Astrocyte (in vitro differentiated cells and primary cell): ENCODE results near the gene CERS6. TPM values are rescaled to one million over a fixed set of nuclear protein-coding genes. Genes with fewer than 3 reads are reported as not detected.

Experiments
- DNase-seq: peaks from one replicate; pipeline ENCODE4 v3.0.0-alpha.2; 2010; ENCODE audit warnings: low read depth
- FAIRE-seq: peaks from 2 replicates; lab custom pipeline; 2011; peaks lifted over from hg19 to GRCh38; lab: Jason Lieb, UNC
- H2AFZ ChIP-seq: 2 replicates; pipeline ENCODE4 v1.6.0; 2012; ENCODE audit warnings: low read depth, low read length, inconsistent platforms
- H3K27ac ChIP-seq: 2 replicates; pipeline ENCODE4 v1.5.1; 2011; ENCODE audit warnings: low read depth, low read length, inconsistent platforms
- H3K27me3 ChIP-seq: 2 replicates; pipeline ENCODE4 v1.6.0; 2011; ENCODE audit warnings: low read length, inconsistent platforms; ENCODE audit not compliant: insufficient read depth
- H3K36me3 ChIP-seq: 2 replicates; pipeline ENCODE4 v1.5.1; 2011; ENCODE audit warnings: low read length, inconsistent platforms; ENCODE audit not compliant: insufficient read depth
- H3K4me1 ChIP-seq: 2 replicates; pipeline ENCODE4 v1.5.1; 2011; ENCODE audit warnings: low read length, inconsistent platforms; ENCODE audit not compliant: insufficient read depth
- H3K4me2 ChIP-seq: 2 replicates; pipeline ENCODE4 v1.6.0; 2012; ENCODE audit warnings: low read length, inconsistent platforms
- H3K4me3 ChIP-seq: 2 replicates; pipeline ENCODE4 v1.5.1; 2011; ENCODE audit warnings: low read depth, mild to moderate bottlenecking, low read length, inconsistent platforms; ENCODE audit not compliant: insufficient read depth
- H3K79me2 ChIP-seq: 2 replicates; pipeline ENCODE4 v1.6.0; 2012; ENCODE audit warnings: mild to moderate bottlenecking, low read length, inconsistent platforms; ENCODE audit not compliant: insufficient read depth
- H3K9ac ChIP-seq: 2 replicates; pipeline ENCODE4 v1.6.0; 2012; ENCODE audit warnings: mild to moderate bottlenecking, low read length, inconsistent platforms
- H3K9me3 ChIP-seq: 2 replicates; pipeline ENCODE4 v1.5.1; 2012; ENCODE audit warnings: low read depth, mild to moderate bottlenecking, low read length, inconsistent platforms; ENCODE audit not compliant: insufficient read depth
- H4K20me1 ChIP-seq: 2 replicates; pipeline ENCODE4 v1.6.0; 2012; ENCODE audit warnings: low read length, inconsistent platforms; ENCODE audit not compliant: insufficient read depth
- H3K27ac Mint-ChIP-seq: one replicate; pipeline ENCODE4 v1.8.0; 2021; ENCODE audit warnings: mild to moderate bottlenecking, mixed read lengths; ENCODE audit not compliant: unreplicated experiment
- H3K27me3 Mint-ChIP-seq: one replicate; pipeline ENCODE4 v1.8.0; 2021; ENCODE audit warnings: low read depth, mixed read lengths; ENCODE audit not compliant: unreplicated experiment
- H3K36me3 Mint-ChIP-seq: one replicate; pipeline ENCODE4 v1.8.0; 2021; ENCODE audit warnings: low read depth, mixed read lengths; ENCODE audit not compliant: unreplicated experiment
- H3K4me1 Mint-ChIP-seq: one replicate; pipeline ENCODE4 v1.8.0; 2021; ENCODE audit warnings: low read depth, mixed read lengths; ENCODE audit not compliant: unreplicated experiment
- H3K4me3 Mint-ChIP-seq: one replicate; pipeline ENCODE4 v1.8.0; 2021; ENCODE audit warnings: mild to moderate bottlenecking, moderate library complexity, mixed read lengths; ENCODE audit not compliant: unreplicated experiment
- H3K9me3 Mint-ChIP-seq: one replicate; pipeline ENCODE4 v1.8.0; 2021; ENCODE audit warnings: mild to moderate bottlenecking, mixed read lengths; ENCODE audit not compliant: unreplicated experiment
- EZH2 ChIP-seq: IDR thresholded peaks from 2 replicates; pipeline ENCODE4 v1.6.1; 2012; ENCODE audit warnings: mild to moderate bottlenecking, low read length, inconsistent platforms; ENCODE audit not compliant: insufficient read depth
- total RNA-seq: library from RNA; stranded (reverse); gene quantifications from 2 replicates; pipeline ENCODE4 v1.2.1, GENCODE V29; 2021
- TF ChIP-seq, protein P1 (sequence below): IDR thresholded peaks from 2 replicates; pipeline ENCODE4 v1.5.1; 2011; ENCODE audit warnings: low read depth, mild to moderate bottlenecking, inconsistent platforms, low read length, moderate library complexity; ENCODE audit not compliant: insufficient read depth

Gene CERS6
- total RNA-seq, 1 donor from 2014 or later: 23.4 TPM

GRCh38 chr2:168552450-168552856, 96.4 kb downstream of the CERS6 start:
- Histone ChIP-seq H3K27me3 (no peaks in the 10 kb centered on the region), H2AFZ (no peak overlapping the region), H3K9me3 (no peaks in the 10 kb centered on the region), H3K4me3 (no peak overlapping the region), H3K36me3 (no peaks in the 10 kb centered on the region), H3K4me2 (no peak overlapping the region), H3K9ac (no peak overlapping the region), H3K79me2 (no peaks in the 10 kb centered on the region), H3K27ac (no peak overlapping the region), H3K4me1 (no peaks in the 10 kb centered on the region), H4K20me1 (no peaks in the 10 kb centered on the region)
- TF ChIP-seq, protein P1, sequence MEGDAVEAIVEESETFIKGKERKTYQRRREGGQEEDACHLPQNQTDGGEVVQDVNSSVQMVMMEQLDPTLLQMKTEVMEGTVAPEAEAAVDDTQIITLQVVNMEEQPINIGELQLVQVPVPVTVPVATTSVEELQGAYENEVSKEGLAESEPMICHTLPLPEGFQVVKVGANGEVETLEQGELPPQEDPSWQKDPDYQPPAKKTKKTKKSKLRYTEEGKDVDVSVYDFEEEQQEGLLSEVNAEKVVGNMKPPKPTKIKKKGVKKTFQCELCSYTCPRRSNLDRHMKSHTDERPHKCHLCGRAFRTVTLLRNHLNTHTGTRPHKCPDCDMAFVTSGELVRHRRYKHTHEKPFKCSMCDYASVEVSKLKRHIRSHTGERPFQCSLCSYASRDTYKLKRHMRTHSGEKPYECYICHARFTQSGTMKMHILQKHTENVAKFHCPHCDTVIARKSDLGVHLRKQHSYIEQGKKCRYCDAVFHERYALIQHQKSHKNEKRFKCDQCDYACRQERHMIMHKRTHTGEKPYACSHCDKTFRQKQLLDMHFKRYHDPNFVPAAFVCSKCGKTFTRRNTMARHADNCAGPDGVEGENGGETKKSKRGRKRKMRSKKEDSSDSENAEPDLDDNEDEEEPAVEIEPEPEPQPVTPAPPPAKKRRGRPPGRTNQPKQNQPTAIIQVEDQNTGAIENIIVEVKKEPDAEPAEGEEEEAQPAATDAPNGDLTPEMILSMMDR: no peak
- TF ChIP-seq EZH2: no peak
- H3K4me3 Mint-ChIP-seq: no peak overlapping the region
- DNase-seq (no peak), FAIRE-seq (no peak)
- no peak overlapping the region for H3K27ac Mint-ChIP-seq
- peaks cover 3% of the 10 kb centered on the region for H3K36me3 Mint-ChIP-seq
- H3K9me3 Mint-ChIP-seq: no peaks in the 10 kb centered on the region
- no peaks in the 10 kb centered on the region for H3K27me3 Mint-ChIP-seq
- H3K4me1 Mint-ChIP-seq: no peaks in the 10 kb centered on the region

DNA sequence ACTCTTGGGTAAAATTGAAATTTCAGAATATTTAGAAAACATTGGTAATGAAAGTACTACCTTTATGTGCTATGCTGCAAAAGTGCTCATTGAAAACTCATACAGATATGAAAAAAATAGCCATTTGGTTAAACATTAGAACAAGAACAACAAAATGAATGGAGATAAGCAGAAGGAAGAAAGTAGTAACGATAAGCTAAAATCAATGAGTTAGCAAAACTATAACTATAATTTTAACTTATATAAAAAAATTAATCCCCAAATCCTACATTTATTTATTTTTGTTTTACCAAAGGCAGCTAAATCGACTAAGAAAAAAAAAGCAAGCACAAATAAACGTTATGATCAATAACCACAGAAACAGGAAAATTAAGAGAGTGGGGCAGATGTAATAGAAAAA, 99.2 kb downstream of the CERS6 start:
- Mint-ChIP-seq H3K27me3 (no peaks in the 10 kb centered on the region), H3K4me1 (no peaks in the 10 kb centered on the region), H3K4me3 (no peak overlapping the region), H3K36me3 (no peaks in the 10 kb centered on the region), H3K9me3 (no peaks in the 10 kb centered on the region), H3K27ac (no peak overlapping the region)
- Histone ChIP-seq H3K27ac (no peak overlapping the region), H4K20me1 (no peaks in the 10 kb centered on the region), H3K4me1 (no peaks in the 10 kb centered on the region), H3K79me2 (no peaks in the 10 kb centered on the region), H3K4me3 (no peak overlapping the region), H3K9ac (no peak overlapping the region), H2AFZ (no peak overlapping the region), H3K36me3 (no peaks in the 10 kb centered on the region), H3K4me2 (no peak overlapping the region), H3K27me3 (no peaks in the 10 kb centered on the region), H3K9me3 (no peaks in the 10 kb centered on the region)
- DNase-seq: no peak
- FAIRE-seq: no peak
- TF ChIP-seq, protein P1: no peak
- TF ChIP-seq EZH2: no peak

DNA sequence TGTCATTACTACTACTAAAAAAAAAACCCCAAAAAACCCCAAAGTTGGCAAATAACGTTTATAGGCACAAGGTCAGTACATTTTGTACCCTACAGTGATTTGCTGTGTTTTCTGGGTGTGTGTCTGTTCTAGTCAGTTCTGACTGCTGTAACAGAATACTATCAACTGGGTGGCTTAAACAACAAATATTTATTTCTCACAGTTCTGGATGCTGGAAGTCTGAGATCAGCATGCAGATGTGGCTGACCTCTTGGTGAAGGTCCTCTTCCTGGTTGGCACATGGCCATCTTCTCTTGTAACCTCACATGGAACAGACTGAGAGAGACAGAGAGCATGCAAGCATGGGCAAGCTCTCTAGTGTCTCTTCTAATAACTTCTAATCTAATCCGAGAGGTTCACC, 103.1 kb downstream of the CERS6 start:
- no peak for TF ChIP-seq EZH2
- TF ChIP-seq, protein P1: no peak
- H3K9me3 Mint-ChIP-seq: no peaks in the 10 kb centered on the region

More for the DNA sequence above, 103.1 kb downstream of the CERS6 start:
- Histone ChIP-seq H3K36me3 (no peaks in the 10 kb centered on the region), H3K27ac (no peak overlapping the region), H3K4me3 (no peak overlapping the region), H3K79me2 (no peaks in the 10 kb centered on the region), H3K9me3 (no peaks in the 10 kb centered on the region), H3K4me1 (no peaks in the 10 kb centered on the region), H3K9ac (no peak overlapping the region), H3K27me3 (no peaks in the 10 kb centered on the region), H2AFZ (no peak overlapping the region), H4K20me1 (no peaks in the 10 kb centered on the region), H3K4me2 (no peak overlapping the region)
- H3K36me3 Mint-ChIP-seq: peaks cover 5% of the 10 kb centered on the region
- no peak for FAIRE-seq
- no peaks in the 10 kb centered on the region for H3K27me3 Mint-ChIP-seq
- H3K4me1 Mint-ChIP-seq: no peaks in the 10 kb centered on the region
- no peak overlapping the region for H3K4me3 Mint-ChIP-seq
- no peak overlapping the region for H3K27ac Mint-ChIP-seq
- no peak for DNase-seq
